ENCODE results near the gene RAB42.

DNA sequence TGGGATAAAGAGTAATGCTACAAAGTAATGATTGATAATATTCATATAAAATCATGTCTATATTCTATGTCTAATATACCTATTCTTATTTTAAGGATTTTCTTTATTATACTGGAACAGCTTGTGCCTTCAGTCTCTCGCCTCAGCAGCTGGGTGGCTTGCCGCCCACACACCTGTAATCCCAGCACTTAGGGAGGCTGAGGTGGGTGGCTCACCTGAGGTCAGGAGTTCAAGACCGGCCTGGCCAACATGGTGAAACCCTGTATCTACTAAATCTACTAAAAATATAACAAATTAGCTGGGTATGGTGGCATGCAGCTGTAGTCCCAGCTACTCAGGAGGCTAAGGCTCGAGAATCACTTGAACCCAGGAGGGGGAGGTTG, 46.8 kb upstream of the RAB42 start:
- TF ChIP-seq TAF1 (IDR thresholded peaks at IDR 0.05; ENCODE audit: low read depth, low read length), result no peak
- no peak for TF ChIP-seq POLR2A (IDR thresholded peaks at IDR 0.05; ENCODE audit: low read depth, low read length)

All from GM12891 (cell line).